WTC11 (cell line): ENCODE results near the gene GRM8.

Experiments used
- NR2C2 ChIP-seq: sonication (generic); formaldehyde crosslinking; IDR thresholded peaks from 2 replicates; pipeline ENCODE4 v1.8.0; 2022; ENCODE audit warnings: mild to moderate bottlenecking, missing genetic modification reagents
- PRRX2 ChIP-seq: fragments of 250-450 bp; sonication (Bioruptor Pico); IDR thresholded peaks from 2 replicates; pipeline ENCODE4 v1.8.0; 2021; ENCODE audit warnings: mild to moderate bottlenecking
- SOX15 ChIP-seq: fragments of 250-450 bp; sonication (Bioruptor Pico); IDR thresholded peaks from 2 replicates; pipeline ENCODE4 v1.9.0; 2021; ENCODE audit warnings: mild to moderate bottlenecking
- SP1 ChIP-seq: sonication (generic); formaldehyde crosslinking; conservative IDR thresholded peaks from 2 replicates; pipeline ENCODE4 v1.8.1; 2022; ENCODE audit warnings: missing genetic modification reagents
- TEAD4 ChIP-seq: sonication (generic); formaldehyde crosslinking; IDR thresholded peaks from 2 replicates; pipeline ENCODE4 v1.8.0; 2022; ENCODE audit warnings: mild to moderate bottlenecking, missing genetic modification reagents
- TF ChIP-seq, protein P1 (sequence below): fragments of 200-600 bp; IDR thresholded peaks from 2 replicates; pipeline ENCODE4 v1.8.0; 2022; ENCODE audit warnings: antibody characterized with exemption
- TF ChIP-seq, protein P2 (sequence below): sonication (generic); formaldehyde crosslinking; IDR thresholded peaks from 2 replicates; pipeline ENCODE4 v1.8.0; 2022; ENCODE audit warnings: mild to moderate bottlenecking, missing genetic modification reagents
- TF ChIP-seq, protein P3 (sequence below): sonication (generic); formaldehyde crosslinking; IDR thresholded peaks from 2 replicates; pipeline ENCODE4 v1.8.1; 2023; ENCODE audit warnings: mild to moderate bottlenecking, moderate library complexity, missing genetic modification reagents
- TF ChIP-seq, protein P4 (sequence below): sonication (generic); formaldehyde crosslinking; IDR thresholded peaks from 2 replicates; pipeline ENCODE4 v1.8.1; 2022; ENCODE audit warnings: missing genetic modification reagents, borderline replicate concordance
- TF ChIP-seq, protein P5 (sequence below): sonication (generic); formaldehyde crosslinking; conservative IDR thresholded peaks from 2 replicates; pipeline ENCODE4 v1.8.1; 2022; ENCODE audit warnings: mild to moderate bottlenecking, missing genetic modification reagents

DNA sequence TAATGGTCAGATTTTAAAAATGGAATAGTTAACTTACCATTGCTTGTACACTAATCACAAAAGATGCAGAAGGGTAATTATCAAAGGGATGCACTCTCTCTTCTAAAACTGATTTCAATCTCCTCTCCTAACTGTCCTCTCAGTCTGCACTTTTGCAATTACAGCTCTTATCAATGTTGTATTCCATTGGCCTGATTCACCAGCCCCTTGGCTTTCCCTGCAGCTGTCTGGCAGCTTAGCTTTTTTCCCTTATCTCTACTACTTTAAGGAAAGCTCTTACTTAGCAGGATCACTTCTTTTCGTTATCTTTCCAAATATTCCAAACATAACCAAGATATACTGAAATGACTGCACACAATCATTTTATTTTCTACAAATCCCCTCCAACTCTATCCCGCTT lies 448.8 kb downstream of the GRM8 start:
- TF ChIP-seq, protein P1, sequence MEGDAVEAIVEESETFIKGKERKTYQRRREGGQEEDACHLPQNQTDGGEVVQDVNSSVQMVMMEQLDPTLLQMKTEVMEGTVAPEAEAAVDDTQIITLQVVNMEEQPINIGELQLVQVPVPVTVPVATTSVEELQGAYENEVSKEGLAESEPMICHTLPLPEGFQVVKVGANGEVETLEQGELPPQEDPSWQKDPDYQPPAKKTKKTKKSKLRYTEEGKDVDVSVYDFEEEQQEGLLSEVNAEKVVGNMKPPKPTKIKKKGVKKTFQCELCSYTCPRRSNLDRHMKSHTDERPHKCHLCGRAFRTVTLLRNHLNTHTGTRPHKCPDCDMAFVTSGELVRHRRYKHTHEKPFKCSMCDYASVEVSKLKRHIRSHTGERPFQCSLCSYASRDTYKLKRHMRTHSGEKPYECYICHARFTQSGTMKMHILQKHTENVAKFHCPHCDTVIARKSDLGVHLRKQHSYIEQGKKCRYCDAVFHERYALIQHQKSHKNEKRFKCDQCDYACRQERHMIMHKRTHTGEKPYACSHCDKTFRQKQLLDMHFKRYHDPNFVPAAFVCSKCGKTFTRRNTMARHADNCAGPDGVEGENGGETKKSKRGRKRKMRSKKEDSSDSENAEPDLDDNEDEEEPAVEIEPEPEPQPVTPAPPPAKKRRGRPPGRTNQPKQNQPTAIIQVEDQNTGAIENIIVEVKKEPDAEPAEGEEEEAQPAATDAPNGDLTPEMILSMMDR, result no peak
- no peak for TF ChIP-seq SOX15 (CRISPR knock-in tag)
- TF ChIP-seq PRRX2 (CRISPR knock-in tag), result no peak
- TF ChIP-seq, protein P2, sequence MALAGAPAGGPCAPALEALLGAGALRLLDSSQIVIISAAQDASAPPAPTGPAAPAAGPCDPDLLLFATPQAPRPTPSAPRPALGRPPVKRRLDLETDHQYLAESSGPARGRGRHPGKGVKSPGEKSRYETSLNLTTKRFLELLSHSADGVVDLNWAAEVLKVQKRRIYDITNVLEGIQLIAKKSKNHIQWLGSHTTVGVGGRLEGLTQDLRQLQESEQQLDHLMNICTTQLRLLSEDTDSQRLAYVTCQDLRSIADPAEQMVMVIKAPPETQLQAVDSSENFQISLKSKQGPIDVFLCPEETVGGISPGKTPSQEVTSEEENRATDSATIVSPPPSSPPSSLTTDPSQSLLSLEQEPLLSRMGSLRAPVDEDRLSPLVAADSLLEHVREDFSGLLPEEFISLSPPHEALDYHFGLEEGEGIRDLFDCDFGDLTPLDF (CRISPR knock-in tag), result no peak
- no peak for TF ChIP-seq SP1 (CRISPR knock-in tag)
- TF ChIP-seq, protein P3, sequence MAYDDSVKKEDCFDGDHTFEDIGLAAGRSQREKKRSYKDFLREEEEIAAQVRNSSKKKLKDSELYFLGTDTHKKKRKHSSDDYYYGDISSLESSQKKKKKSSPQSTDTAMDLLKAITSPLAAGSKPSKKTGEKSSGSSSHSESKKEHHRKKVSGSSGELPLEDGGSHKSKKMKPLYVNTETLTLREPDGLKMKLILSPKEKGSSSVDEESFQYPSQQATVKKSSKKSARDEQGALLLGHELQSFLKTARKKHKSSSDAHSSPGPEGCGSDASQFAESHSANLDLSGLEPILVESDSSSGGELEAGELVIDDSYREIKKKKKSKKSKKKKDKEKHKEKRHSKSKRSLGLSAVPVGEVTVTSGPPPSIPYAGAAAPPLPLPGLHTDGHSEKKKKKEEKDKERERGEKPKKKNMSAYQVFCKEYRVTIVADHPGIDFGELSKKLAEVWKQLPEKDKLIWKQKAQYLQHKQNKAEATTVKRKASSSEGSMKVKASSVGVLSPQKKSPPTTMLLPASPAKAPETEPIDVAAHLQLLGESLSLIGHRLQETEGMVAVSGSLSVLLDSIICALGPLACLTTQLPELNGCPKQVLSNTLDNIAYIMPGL (CRISPR knock-in tag), result no peak
- TF ChIP-seq, protein P4, sequence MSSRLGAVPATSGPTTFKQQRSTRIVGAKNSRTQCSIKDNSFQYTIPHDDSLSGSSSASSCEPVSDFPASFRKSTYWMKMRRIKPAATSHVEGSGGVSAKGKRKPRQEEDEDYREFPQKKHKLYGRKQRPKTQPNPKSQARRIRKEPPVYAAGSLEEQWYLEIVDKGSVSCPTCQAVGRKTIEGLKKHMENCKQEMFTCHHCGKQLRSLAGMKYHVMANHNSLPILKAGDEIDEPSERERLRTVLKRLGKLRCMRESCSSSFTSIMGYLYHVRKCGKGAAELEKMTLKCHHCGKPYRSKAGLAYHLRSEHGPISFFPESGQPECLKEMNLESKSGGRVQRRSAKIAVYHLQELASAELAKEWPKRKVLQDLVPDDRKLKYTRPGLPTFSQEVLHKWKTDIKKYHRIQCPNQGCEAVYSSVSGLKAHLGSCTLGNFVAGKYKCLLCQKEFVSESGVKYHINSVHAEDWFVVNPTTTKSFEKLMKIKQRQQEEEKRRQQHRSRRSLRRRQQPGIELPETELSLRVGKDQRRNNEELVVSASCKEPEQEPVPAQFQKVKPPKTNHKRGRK (CRISPR knock-in tag), result no peak
- TF ChIP-seq TEAD4, result no peak
- TF ChIP-seq, protein P5, sequence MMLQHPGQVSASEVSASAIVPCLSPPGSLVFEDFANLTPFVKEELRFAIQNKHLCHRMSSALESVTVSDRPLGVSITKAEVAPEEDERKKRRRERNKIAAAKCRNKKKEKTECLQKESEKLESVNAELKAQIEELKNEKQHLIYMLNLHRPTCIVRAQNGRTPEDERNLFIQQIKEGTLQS, result no peak
- no peak for TF ChIP-seq NR2C2 (CRISPR knock-in tag)
